Measurements from ENCODE around the gene ZFP36L2. TPM values are rescaled to one million over a fixed set of nuclear protein-coding genes. Genes with fewer than 3 reads are reported as not detected.
A peak's percentile ranks its signal among the peaks of the same experiment; 100 is the strongest.

Gene ZFP36L2
- total RNA-seq, 1 experiment from 2014 or later = 105 TPM

DNA sequence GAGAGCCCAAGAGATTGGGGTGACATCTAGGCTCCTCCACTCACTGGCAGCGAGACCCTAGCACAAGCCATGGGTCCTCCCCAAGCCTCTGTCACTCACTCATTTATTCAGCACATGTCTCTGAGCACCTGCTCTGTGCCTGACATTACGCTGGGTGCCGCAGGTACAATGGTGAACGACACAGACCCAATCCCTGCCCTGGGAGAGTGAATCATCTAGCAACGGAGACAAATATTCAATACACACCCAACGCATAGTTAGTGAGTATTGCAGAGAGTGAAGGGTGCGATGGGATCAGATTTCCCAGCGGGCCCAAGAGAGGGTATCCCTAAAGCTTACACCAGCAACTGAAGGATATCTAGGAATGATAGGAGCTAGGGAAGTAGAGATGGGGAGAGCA lies 45.5 kb downstream of the ZFP36L2 start:
- Mint-ChIP-seq H3K4me1 (peaks cover 58 to 68% of the 10 kb centered on the region in 2 experiments), H3K27me3 (ENCODE audit: low read depth) (0 out of 2 replicates have a peak, but pooled peaks cover 1% of the 10 kb centered on the region), H3K36me3 (ENCODE audit: insufficient read depth in 1 of 3, low read depth in 3 of 3) (no peaks in the 10 kb centered on the region), H3K9me3 (no peaks in the 10 kb centered on the region; a peak in 3 of 5 replicates), H3K27ac (peak overlapping the region; percentile 15 to 98 (median 83)), H3K4me3 (peak overlapping the region in 1 of 2 experiments; percentile 5; a peak in 1 of 5 replicates)
- H3K9me3 ChIP-seq (ENCODE audit: control insufficient read depth, low read depth, low read length) = no peaks in the 10 kb centered on the region
- TF ChIP-seq, protein P1, sequence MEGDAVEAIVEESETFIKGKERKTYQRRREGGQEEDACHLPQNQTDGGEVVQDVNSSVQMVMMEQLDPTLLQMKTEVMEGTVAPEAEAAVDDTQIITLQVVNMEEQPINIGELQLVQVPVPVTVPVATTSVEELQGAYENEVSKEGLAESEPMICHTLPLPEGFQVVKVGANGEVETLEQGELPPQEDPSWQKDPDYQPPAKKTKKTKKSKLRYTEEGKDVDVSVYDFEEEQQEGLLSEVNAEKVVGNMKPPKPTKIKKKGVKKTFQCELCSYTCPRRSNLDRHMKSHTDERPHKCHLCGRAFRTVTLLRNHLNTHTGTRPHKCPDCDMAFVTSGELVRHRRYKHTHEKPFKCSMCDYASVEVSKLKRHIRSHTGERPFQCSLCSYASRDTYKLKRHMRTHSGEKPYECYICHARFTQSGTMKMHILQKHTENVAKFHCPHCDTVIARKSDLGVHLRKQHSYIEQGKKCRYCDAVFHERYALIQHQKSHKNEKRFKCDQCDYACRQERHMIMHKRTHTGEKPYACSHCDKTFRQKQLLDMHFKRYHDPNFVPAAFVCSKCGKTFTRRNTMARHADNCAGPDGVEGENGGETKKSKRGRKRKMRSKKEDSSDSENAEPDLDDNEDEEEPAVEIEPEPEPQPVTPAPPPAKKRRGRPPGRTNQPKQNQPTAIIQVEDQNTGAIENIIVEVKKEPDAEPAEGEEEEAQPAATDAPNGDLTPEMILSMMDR (conservative IDR thresholded peaks at IDR 0.05) = no peak
- H3K56ac ChIP-seq (ENCODE audit: insufficient read length, low read depth, low read length) = no peak overlapping the region
- H3K23me2 ChIP-seq (ENCODE audit: insufficient read length, low read depth, low read length, poor library complexity, severe bottlenecking) = no peaks in the 10 kb centered on the region
- H3K27ac ChIP-seq (ENCODE audit: insufficient read length, low read depth, low read length) = no peak overlapping the region
- peak overlapping the region; percentile 29 for H3K4me2 ChIP-seq (ENCODE audit: insufficient read depth, insufficient read length, low read length)
- H3T11ph ChIP-seq (ENCODE audit: low read length) = no peak overlapping the region
- H4K20me1 ChIP-seq (ENCODE audit: control insufficient read depth, insufficient read depth, insufficient read length) = no peaks in the 10 kb centered on the region
- no CpG with 5 or more reads among the region's 8 CpGs for WGBS (ENCODE audit: extremely low coverage, insufficient read length, low lambda C conversion rate)
- H2AK5ac ChIP-seq (ENCODE audit: insufficient read length, low read length) = no peak overlapping the region
- no peak overlapping the region for H4K5ac ChIP-seq (ENCODE audit: insufficient read length, low read depth, low read length)
- H3K79me2 ChIP-seq (ENCODE audit: insufficient read depth, low read length) = no peaks in the 10 kb centered on the region
- no peak overlapping the region for H3K4ac ChIP-seq (ENCODE audit: low read depth, low read length)
- H2BK12ac ChIP-seq (ENCODE audit: insufficient read length, low read depth, low read length) = no peak overlapping the region
- no peak overlapping the region for H2BK20ac ChIP-seq (ENCODE audit: low read depth, low read length, poor library complexity, severe bottlenecking)
- no peak overlapping the region for H4K8ac ChIP-seq (replicated peaks; ENCODE audit: insufficient read length, low read depth, low read length)
- peak overlapping the region; percentile 12; the same call in 1 of the 2 replicates for H3K14ac ChIP-seq (ENCODE audit: insufficient read depth, low read length)
- no peak overlapping the region for H2BK15ac ChIP-seq (ENCODE audit: low read depth, low read length)
- H2AFZ ChIP-seq (ENCODE audit: low read length) = no peak overlapping the region
- H2BK5ac ChIP-seq (ENCODE audit: insufficient read length, low read length) = no peak overlapping the region
- no peak overlapping the region for H3K18ac ChIP-seq (ENCODE audit: insufficient read length, low read depth, low read length)
- no peak overlapping the region for H2BK120ac ChIP-seq (ENCODE audit: low read depth, low read length, poor library complexity, severe bottlenecking)
- peaks cover 28% of the 10 kb centered on the region for H3K4me1 ChIP-seq (ENCODE audit: insufficient read depth, low read length)
- no peak overlapping the region for H4K91ac ChIP-seq (ENCODE audit: insufficient read length, low read depth, low read length)
- no peaks in the 10 kb centered on the region for H3K27me3 ChIP-seq (ENCODE audit: insufficient read depth, low read length)
- H3K79me1 ChIP-seq (ENCODE audit: insufficient read depth, low read depth, low read length, poor library complexity, severe bottlenecking) = no peaks in the 10 kb centered on the region
- peak; percentile 22 for DNase-seq
- H3K9ac ChIP-seq (ENCODE audit: extremely low read depth, insufficient read length, low read length) = no peak overlapping the region
- no peak overlapping the region for H3K23ac ChIP-seq (ENCODE audit: insufficient read length, low read depth, low read length)
